Measurements from ENCODE around the gene KCNQ1. TPM values are rescaled to one million over a fixed set of nuclear protein-coding genes. Genes with fewer than 3 reads are reported as not detected.

The KCNQ1 gene
- total and polyA plus RNA-seq, 2 of the 13 experiments (the other 11 are each of a cell fraction or from before 2014, with no cell fraction given) = 0.02 to 0.08 TPM

DNA sequence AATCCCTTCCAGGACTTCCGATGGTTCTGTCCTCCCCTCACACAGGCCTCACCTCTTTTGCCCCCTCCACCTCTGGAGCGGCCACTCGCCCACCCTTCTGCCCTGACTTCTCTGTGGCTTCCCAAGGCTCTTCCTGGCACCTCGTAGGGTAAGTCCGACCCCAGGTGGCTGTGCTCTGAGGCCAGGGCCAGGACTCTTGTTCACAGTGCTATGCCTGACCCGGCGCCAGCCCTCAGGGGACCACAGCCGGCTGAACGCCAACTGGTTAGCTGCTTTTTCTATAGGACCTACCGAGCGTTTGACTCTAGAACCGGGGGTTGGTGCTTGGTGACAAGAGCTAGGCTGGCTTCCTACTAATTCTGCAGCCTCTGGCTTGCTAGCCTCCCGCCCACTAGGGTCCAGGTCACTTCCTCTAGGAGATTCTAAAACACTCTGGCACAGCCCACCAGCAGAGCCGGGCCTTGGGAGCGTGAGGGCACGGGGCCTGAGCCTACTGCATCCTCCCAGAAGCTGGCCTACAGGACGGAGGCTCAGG lies 283.4 kb downstream of the KCNQ1 start (continued):
- TF ChIP-seq TMF1 (CRISPR knock-in tag; IDR thresholded peaks at IDR 0.05; ENCODE audit: low read depth) (peak; percentile 6; the same call in 1 of the 2 replicates), SMAD9 (CRISPR knock-in tag; IDR thresholded peaks at IDR 0.05) (no peak), POGK (CRISPR knock-in tag; conservative IDR thresholded peaks at IDR 0.05) (0 out of 2 replicates have a peak, but pooled peaks have one; percentile 7), KLF12 (CRISPR knock-in tag; IDR thresholded peaks at IDR 0.05; ENCODE audit: borderline replicate concordance) (no peak), ZNF674 (CRISPR knock-in tag; IDR thresholded peaks at IDR 0.05; ENCODE audit: low read depth) (no peak), ZNF704 (CRISPR knock-in tag; IDR thresholded peaks at IDR 0.05; ENCODE audit: borderline replicate concordance) (0 out of 2 replicates have a peak, but pooled peaks have one; percentile 50), ZBTB8A (CRISPR knock-in tag; IDR thresholded peaks at IDR 0.05; ENCODE audit: borderline replicate concordance, low read depth) (no peak), SALL1 (CRISPR knock-in tag; IDR thresholded peaks at IDR 0.05) (no peak), ZFP36L1 (CRISPR knock-in tag; IDR thresholded peaks at IDR 0.05) (no peak), RBM22 (optimal IDR thresholded peaks at IDR 0.05; ENCODE audit: low read length) (peak; percentile 17), THRA (CRISPR knock-in tag; IDR thresholded peaks at IDR 0.05; ENCODE audit: borderline replicate concordance) (no peak), AGO2 (optimal IDR thresholded peaks at IDR 0.05; ENCODE audit: low read depth, low read length) (peak; percentile 92), ZNF3 (CRISPR knock-in tag; IDR thresholded peaks at IDR 0.05) (no peak), ZMYM3 (CRISPR knock-in tag; IDR thresholded peaks at IDR 0.05) (no peak), HNRNPH1 (optimal IDR thresholded peaks at IDR 0.05; ENCODE audit: low read depth, low read length) (peak; percentile 30), ZNF772 (CRISPR knock-in tag; IDR thresholded peaks at IDR 0.05) (no peak), GTF2F1 (IDR thresholded peaks at IDR 0.05; ENCODE audit: low read length) (no peak), EEA1 (CRISPR knock-in tag; IDR thresholded peaks at IDR 0.05; ENCODE audit: borderline replicate concordance) (no peak), HMG20B (CRISPR knock-in tag; conservative IDR thresholded peaks at IDR 0.05) (no peak), NR2F2 (IDR thresholded peaks at IDR 0.05; ENCODE audit: borderline replicate concordance, low read depth) (no peak), PRMT3 (CRISPR knock-in tag; IDR thresholded peaks at IDR 0.05; ENCODE audit: borderline replicate concordance, low read depth) (no peak), ZNF569 (CRISPR knock-in tag; IDR thresholded peaks at IDR 0.05; ENCODE audit: borderline replicate concordance) (no peak), FOXP1 (IDR thresholded peaks at IDR 0.05) (no peak), FOXP1 (CRISPR knock-in tag; IDR thresholded peaks at IDR 0.05) (no peak), ZC3H4 (CRISPR knock-in tag; IDR thresholded peaks at IDR 0.05; ENCODE audit: borderline replicate concordance) (peak; percentile 79; the same call in 1 of the 2 replicates), TBX2 (CRISPR knock-in tag; IDR thresholded peaks at IDR 0.05; ENCODE audit: borderline replicate concordance) (no peak)

Data from HepG2 (cell line).